Placental pericyte (primary cell): ENCODE data around the gene ABHD5. TPM values are rescaled to one million over a fixed set of nuclear protein-coding genes. Genes with fewer than 3 reads are reported as not detected.

Source experiments
- total RNA-seq: library from RNA; depleted of rRNA; stranded (reverse); fragments of >200 nt; gene quantifications from 2 replicates; pipeline ENCODE4 v1.2.3, GENCODE V29; 2012

ABHD5 gene
- 15.5 and 35.2 TPM in 2 replicates for total RNA-seq

GRCh38 chr3:43690400-43691119, at the start of gene ABHD5:
TSS of gene ABHD5 (plus strand) at chr3:43690938. CDS start at chr3:43690993, 55 bp downstream.

Other genes starting within 250 kb of the ABHD5 start
- gene ANO10, start 68.9 kb upstream of the ABHD5 start, total RNA-seq = 43.3 and 48.5 TPM in 2 replicates